Urothelium cell line (cell line): ENCODE results near the gene TAMALIN.

Source experiments
- DNase-seq: peaks from one replicate; pipeline ENCODE4 v3.0.0; 2011; ENCODE audit warnings: low spot score, mixed read lengths
- FAIRE-seq: peaks from 2 replicates; lab custom pipeline; 2011; peaks lifted over from hg19 to GRCh38; lab: Jason Lieb, UNC

Gene TAMALIN

GRCh38 chr12:52063981-52064649 lies 57.4 kb downstream of the TAMALIN start:
- no peak for FAIRE-seq
- DNase-seq, result no peak
